Stimulated activated CD8-positive, alpha-beta memory T cell treated with anti-CD3 and anti-CD28 coated beads, Interleukin-4, amount 100 ng/mL, for 48 hours (primary cell): Measurements from ENCODE around the gene GNLY.
"Not testable (repeated sequence)": the region's sequence is repeated elsewhere in the genome, so short reads cannot be mapped to it uniquely, and the experiment has no call there.

ENCODE experiments used
- DNase-seq: peaks from one replicate; pipeline ENCODE4 v3.0.0-alpha.2; 2020

Gene GNLY

DNA sequence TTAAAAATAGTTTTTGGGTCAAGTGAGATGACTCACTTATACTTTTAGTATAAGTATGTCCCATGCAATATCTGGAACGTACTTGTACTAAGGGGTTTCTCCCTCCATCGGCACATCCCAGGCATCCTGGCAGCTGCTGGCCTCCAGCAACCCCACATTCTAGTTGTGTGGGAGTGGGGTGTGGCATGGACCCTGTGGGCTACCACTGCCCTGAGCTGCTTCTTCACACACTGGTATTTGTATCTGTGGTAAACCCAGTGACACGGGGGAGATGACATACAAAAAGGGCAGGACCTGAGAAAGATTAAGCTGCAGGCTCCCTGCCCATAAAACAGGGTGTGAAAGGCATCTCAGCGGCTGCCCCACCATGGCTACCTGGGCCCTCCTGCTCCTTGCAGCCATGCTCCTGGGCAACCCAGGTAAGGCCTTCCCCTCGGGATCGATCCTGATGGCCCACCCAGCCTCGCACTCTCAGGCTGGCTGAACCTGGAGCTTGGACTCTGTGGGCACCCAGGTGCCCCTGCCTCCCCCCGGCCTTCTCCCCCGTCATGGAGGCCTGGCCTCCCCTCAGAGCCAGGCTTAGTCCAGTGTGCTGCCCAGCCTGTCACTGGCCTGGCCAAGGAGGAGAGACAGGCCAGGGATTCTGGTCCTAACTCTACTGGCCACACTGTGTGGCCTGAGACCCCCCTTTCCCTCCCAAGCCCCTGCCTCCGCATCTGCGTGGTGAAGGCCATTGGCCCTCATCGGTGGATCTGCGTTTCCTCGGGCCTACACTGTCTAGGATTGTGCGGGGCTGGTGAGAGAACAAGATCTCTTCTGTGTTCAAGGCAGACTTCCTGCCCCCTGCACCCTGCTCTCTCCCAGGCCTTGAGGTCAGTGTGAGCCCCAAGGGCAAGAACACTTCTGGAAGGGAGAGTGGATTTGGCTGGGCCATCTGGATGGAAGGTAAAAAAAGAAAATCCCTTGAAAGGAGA is at the start of gene GNLY:
Gene GNLY (plus strand): TSS at position 307 of the 974 bp plus-strand sequence. CDS start 61 bp downstream, at position 368.
- DNase-seq, result peak; percentile 20

GRCh38 chr2:85644909-85645308 is 49.2 kb upstream of the GNLY start:
- DNase-seq, result no peak

DNA sequence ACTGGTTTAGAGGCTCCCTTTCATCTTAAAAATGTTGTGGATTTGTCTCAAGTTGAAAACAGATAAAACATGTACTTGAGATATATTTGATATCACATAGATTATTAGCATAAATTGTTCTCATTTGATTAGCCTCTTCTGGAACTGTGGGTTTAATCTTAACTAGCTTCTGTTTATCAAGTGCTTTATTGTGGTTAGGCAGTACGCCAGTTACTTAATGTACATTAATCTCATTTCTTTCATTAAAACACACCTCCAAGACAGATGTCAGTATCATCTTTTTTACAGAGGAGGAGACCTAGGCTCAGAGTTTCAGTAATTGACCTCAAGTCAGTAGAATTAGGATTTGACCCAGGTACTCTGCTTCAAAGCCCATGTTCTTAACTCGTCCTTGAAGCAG is 48.0 kb upstream of the GNLY start:
- DNase-seq, result no peak

- DNase-seq, result no peak
These were observed 46.2 kb upstream of the GNLY start for GRCh38 chr2:85647823-85648526.

DNA sequence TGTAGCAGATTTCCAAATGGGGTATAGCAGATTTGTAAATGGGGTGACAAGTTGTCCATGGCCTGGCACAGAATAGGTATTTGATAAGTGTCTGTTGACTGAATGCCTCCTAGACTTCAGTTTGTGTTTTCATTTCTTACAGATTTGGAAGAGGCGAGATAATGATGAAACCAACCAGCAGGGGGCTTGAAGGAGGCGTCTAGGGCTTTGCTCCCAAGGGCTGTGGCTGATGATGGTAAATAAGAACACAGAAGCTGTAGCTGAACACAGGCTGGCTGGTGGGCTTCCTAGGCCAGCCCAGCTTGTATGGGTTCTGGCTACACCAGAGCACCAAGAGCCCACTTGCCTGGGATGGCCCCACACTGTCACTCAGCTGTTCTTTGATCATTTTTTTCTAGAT is 45.5 kb upstream of the GNLY start:
- peak; percentile 38 for DNase-seq

DNA sequence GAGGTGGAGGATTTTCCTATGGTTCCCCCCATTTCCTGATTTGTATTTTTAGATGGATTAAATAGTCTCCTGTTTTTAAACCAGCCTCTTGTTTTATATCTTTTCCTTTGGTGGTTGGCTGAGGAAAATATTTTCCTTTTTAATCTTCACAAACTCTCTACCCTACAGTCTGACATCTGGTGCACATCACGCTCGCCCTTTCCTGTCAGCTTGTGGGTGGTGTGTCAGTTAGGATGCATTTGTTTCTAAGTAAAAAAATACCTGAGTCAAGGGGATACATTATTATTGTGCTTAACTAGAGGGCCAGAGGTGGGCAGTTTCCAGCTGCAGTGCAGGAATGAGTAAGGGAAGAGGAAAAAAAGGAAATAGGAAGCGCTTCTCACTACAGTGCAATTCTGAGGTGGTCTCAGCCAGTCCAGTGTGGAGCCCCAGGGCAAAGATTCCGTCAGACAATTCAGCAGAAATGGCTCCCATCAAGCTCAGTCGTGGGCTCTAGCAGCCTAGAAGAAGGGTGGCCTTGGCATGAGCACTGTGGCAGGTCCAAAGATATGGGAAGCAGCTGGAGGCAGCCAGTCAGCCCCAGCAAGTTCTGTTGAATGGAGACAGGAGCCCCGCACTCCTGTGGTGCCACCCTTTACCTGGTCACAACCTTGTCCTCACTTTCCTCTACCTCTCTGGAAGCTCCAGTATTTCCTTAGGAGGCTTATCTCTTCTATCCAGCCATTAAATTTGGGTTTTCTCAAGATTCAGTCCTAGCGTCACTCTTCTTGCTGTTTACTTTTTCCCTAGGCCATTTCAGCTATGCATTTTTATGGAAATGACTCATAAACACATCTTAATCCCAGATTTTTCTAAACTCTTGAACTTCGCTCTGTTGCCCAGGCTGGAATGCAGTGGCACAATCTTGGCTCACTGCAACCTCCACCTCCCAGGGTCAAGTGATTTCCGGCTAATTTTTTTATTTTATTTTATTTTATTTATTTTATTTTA is 44.7 kb upstream of the GNLY start:
- DNase-seq, result no peak

DNA sequence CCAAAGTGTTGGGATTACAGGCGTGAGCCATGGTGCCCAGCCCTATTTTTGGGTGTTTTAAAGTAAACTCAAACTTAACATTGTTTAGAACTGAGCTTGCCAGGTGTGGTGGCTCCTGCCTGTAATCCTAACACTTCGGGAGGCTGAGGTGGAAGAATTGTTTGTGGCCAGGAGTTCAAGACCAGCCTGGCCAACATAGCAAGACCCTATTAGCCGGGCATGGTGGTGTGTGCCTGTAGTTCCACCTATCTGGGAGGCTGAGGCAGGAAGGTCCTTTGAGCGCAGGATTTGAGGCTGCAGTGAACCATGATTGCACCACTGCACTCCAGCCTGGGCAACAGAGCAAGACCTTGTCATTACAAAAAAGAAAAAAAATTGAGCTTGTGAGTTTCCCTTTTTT is 43.7 kb upstream of the GNLY start:
- no peak for DNase-seq

DNA sequence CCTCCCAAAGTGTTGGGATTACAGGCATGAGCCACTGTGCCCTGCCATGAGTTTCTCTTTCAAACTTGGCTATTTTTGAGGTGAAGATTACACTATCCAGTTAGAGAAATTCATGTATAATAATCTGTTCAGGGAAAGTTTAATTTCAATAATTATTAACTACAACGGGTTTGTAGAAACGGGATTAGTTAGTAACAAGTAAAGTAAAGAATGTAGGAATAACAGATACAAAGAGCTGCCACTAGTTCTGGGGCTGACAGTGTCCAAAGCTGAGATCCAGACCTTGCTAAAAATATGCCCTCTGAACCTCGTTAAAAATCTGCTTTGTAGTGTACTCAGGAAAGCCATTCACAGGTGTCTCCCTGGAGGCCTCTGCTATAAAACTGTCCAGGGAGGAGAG is 43.1 kb upstream of the GNLY start:
- DNase-seq, result no peak

GRCh38 chr2:85652056-85652455 is 42.1 kb upstream of the GNLY start:
- DNase-seq, result no peak

- no peak for DNase-seq
These were observed 40.2 kb upstream of the GNLY start for GRCh38 chr2:85653996-85654395.

DNA sequence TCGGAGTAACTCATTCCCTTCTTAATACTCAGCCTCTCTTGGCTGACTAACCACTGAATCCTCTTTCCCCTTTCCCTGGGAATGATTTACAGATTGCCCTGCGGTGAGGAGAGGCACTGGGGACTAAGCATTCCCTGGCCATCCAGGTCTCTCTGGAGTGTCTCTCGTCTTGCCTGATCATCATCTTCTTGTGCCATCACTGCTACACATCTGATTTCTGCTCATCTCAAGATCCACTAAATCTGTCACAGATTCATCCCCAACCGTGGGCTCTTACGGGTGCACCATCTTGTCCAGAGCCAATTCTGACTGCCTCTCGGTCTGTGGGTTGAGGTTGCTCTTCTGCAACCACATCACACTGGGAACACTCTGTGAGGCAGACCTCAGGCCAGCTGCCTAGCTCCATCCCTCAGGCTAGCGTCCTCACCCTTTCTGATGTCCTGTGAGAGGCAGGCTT is 38.2 kb upstream of the GNLY start:
- no peak for DNase-seq

DNA sequence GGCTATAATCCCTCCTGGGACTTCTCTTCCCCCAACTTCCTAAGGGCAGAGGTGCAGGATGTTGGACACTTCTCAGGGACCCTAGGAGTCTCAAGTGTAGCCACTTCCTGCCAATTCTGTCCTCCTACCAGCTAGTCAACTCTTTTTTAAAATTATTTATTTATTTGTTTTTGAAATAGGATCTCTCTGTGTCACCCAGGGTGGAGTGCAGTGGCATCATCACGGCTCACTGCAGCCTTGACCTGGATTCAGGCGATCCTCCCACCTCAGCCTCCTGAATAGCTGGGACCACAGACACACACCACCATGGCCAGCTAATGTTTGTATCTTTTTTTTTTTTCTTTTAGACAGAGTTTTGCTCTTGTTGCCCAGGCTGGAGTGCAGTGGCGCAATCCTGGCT is 37.7 kb upstream of the GNLY start:
- no peak for DNase-seq

DNA sequence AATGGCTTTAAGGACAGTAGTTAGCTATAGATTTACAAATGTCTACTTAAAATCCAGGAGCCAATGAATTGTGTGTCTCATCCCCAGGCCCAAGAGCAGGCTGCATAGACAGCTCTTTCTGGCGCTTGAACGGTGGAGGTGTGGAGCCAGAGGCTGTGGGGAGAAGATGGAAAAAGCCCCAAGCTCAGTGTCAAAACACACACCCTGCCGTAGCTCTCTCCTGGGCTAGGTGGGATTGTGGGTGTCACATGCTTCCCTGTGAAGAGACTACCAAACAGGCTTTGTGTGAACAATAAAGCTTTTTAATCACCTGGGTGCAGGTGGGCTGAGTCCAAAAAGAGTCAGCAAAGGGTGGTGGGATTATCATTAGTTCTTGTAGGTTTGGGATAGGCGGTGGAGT is 36.8 kb upstream of the GNLY start:
- DNase-seq, result not testable (repeated sequence)

- DNase-seq, result no peak
These were observed 34.7 kb upstream of the GNLY start for GRCh38 chr2:85659324-85659981.

DNA sequence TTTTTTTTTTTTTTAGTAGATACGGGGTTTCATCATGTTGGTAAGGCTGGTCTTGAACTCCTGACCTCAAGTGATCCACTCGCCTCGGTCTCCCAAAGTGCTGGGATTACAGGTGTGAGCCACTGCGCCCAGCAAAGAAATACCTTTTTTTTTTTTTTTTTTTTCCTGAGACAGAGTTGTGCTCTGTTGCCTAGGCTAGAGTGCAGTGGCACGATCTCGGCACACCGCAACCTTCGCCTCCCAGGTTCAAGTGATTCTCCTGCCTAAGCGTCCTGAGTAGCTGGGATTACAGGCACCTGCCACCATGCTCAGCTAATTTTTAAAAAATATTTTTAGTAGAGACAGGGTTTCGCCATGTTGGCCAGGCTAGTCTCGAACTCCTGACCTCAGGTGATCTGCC is 33.9 kb upstream of the GNLY start:
- DNase-seq, result not testable (repeated sequence)

GRCh38 chr2:85660725-85661124 is 33.4 kb upstream of the GNLY start:
- no peak for DNase-seq

DNA sequence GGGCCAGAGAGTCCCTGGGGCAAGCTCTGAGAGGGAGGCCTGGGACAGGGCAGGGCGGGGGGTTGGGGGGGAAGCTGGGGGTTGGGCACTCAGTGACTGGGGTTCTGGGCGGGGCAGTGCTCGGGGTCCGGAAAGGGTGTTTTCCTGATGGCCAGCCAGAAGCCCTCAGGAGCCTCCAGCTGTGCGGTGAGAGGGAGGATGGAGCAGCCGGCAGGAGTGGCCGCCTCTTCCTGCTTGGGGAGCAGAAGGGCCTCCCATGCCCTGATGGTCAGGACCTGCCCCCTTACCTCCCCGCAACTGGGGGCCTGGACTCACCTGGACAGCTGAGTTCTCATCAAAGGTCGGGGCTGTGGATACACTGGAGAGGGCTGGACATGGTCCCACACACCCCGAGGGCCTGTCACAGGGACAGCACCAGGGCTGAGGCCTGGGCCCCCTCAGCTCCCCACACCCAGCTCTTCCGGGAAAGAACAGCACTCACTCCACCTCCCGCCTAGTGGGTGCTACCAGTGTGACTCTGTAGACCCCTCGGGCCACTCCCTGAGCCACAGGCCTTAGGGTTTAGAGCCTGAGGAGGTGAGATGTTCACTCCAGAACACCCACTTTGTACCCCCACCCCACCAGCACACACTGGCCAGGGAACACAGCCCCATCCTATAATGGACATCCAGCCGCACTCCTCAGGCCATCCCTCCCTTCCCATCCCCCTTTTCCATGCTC is 32.9 kb upstream of the GNLY start:
- DNase-seq, result no peak

DNA sequence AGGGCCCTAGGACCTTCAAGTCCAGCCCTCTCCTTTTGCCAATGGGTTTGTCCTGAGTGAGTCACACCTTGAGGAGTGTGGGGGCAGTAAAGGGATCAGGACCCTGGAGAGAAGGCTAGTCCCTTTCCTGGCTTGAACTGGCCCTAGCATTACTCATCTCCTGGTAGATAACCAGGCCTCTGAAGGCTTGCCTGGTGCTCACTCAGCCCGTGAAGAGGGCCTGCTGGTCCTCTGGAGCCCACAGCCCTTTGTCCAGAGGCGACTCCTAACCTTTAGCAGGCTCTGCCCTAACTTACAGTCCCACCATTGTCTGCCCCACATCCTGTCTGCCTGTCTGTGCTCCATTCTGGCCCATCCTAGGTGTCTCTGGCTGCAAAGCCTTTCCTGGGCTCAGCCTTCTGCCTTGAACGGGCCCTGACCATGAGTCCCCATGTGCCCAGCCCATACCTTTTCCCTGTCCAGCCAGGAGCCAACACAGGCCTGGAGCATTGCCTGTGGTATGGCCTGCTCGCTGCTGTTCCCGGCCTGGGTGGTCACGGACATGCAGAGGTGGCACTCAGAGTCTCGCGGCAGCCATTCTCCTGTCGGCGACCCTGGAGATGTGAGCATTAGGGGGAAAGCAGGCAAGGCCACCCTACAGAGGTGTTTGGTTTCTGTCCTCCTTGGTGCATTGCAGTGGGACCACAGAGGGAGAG is 31.1 kb upstream of the GNLY start:
- DNase-seq, result no peak

DNA sequence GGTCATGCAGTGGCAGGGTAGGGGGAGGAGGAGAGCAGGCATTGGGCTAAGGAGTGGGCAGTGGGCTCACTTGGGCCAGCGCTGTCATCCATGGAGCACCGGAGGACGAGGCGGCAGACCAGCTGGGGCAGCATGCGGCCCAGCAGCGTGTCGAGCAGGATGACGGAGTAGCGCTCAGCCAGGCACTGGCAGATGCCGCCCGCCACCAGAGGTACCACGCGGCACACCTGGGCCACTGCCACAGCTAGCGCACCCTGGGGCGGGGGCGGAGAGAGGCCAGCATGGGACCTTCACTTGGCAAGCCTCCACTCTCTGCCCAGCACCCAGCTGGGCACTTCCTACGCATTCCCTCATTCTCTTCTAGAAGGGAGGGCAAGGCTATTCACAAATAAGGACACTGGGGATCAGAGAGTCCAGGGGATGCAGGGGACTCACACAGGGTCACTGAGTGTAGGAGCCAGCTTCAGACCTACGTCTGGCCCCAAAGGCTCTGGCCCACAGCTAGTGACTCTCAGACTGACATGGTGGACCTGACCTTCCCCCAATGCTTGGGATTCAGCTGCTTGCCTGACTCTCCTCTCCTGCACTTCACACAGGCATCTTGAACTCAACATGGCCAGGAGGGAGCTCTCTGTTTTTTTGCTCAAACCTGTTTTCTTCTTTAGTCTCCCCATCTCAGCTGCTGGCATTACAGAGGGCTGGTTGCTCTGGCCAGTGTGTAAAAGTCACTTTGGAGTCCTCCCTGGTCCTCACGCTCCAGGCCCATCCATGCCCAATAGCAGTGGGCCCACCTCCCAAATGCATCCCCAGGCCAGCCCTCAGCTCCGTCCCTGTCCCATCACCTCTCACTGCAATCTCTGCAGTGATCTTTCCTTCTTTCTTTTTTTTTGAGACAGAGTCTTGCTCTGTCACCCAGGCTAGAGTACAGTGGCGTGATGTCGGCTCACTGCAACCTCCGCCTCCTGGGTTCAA is 30.3 kb upstream of the GNLY start:
- no peak for DNase-seq
